Nephron (organoid): ENCODE results near the gene SPG11.

Experiments used
- H3K27ac Mint-ChIP-seq, 3 experiments: 2 replicates each; pipeline ENCODE4 v1.8.0; 2020; ENCODE audit warnings: mixed read lengths in 3 of 3, mild to moderate bottlenecking in 2 of 3, moderate library complexity in 1 of 3
- H3K27me3 Mint-ChIP-seq: 2 replicates; pipeline ENCODE4 v1.8.0; 2021; ENCODE audit warnings: low read depth, mild to moderate bottlenecking, moderate library complexity, mixed read lengths
- H3K36me3 Mint-ChIP-seq: 2 replicates; pipeline ENCODE4 v1.8.0; 2020; ENCODE audit warnings: low read depth, mixed read lengths
- H3K4me1 Mint-ChIP-seq: 2 replicates; pipeline ENCODE4 v1.8.0; 2020; ENCODE audit warnings: mixed read lengths
- H3K4me3 Mint-ChIP-seq, 3 experiments: 2 replicates each; pipeline ENCODE4 v1.8.0; 2020; ENCODE audit warnings: mild to moderate bottlenecking in 3 of 3, mixed read lengths in 3 of 3, moderate library complexity in 2 of 3
- H3K9me3 Mint-ChIP-seq: 2 replicates; pipeline ENCODE4 v1.8.0; 2020; ENCODE audit warnings: mixed read lengths
- CTCF ChIP-seq, 3 experiments: fragments of 200-600 bp; sonication (generic); IDR thresholded peaks; one replicate each; pipeline ENCODE4 v1.5.0; 2021; ENCODE audit warnings: antibody characterized with exemption in 3 of 3; ENCODE audit not compliant: unreplicated experiment in 3 of 3

The SPG11 gene

GRCh38 chr15:44656913-44657312, 6.5 kb downstream of the SPG11 start:
- no peak for TF ChIP-seq CTCF (IDR thresholded peaks at IDR 0.05; ENCODE audit: unreplicated experiment in 3 of 3)
- Mint-ChIP-seq H3K4me3 (no peak overlapping the region), H3K27me3 (no peaks in the 10 kb centered on the region), H3K4me1 (peaks cover 9% of the 10 kb centered on the region), H3K9me3 (no peaks in the 10 kb centered on the region), H3K27ac (no peak overlapping the region), H3K36me3 (peaks cover 54% of the 10 kb centered on the region)

GRCh38 chr15:44656298-44656697, 7.2 kb downstream of the SPG11 start:
- no peak for TF ChIP-seq CTCF (IDR thresholded peaks at IDR 0.05; ENCODE audit: unreplicated experiment in 3 of 3)
- Mint-ChIP-seq H3K36me3 (peaks cover 59% of the 10 kb centered on the region), H3K4me1 (peaks cover 5% of the 10 kb centered on the region), H3K27ac (no peak overlapping the region), H3K4me3 (no peak overlapping the region), H3K9me3 (no peaks in the 10 kb centered on the region), H3K27me3 (no peaks in the 10 kb centered on the region)

GRCh38 chr15:44654858-44655257, 8.6 kb downstream of the SPG11 start:
- no peaks in the 10 kb centered on the region for H3K27me3 Mint-ChIP-seq
- H3K36me3 Mint-ChIP-seq: peaks cover 63% of the 10 kb centered on the region
- no peaks in the 10 kb centered on the region for H3K9me3 Mint-ChIP-seq
- H3K4me1 Mint-ChIP-seq: no peaks in the 10 kb centered on the region
- no peak overlapping the region for H3K4me3 Mint-ChIP-seq
- no peak for TF ChIP-seq CTCF (IDR thresholded peaks at IDR 0.05; ENCODE audit: unreplicated experiment in 3 of 3)
- no peak overlapping the region for H3K27ac Mint-ChIP-seq

GRCh38 chr15:44647637-44648036, 15.8 kb downstream of the SPG11 start:
- Mint-ChIP-seq H3K9me3 (peaks cover 12% of the 10 kb centered on the region), H3K27me3 (no peaks in the 10 kb centered on the region)

GRCh38 chr15:44647036-44647435, 16.4 kb downstream of the SPG11 start:
- Mint-ChIP-seq H3K36me3 (peaks cover 71% of the 10 kb centered on the region), H3K27me3 (no peaks in the 10 kb centered on the region), H3K4me3 (no peak overlapping the region), H3K27ac (no peak overlapping the region), H3K4me1 (no peaks in the 10 kb centered on the region), H3K9me3 (peaks cover 12% of the 10 kb centered on the region)
- TF ChIP-seq CTCF (IDR thresholded peaks at IDR 0.05; ENCODE audit: unreplicated experiment in 3 of 3): no peak

More at GRCh38 chr15:44647637-44648036, 15.8 kb downstream of the SPG11 start:
- Mint-ChIP-seq H3K4me3 (no peak overlapping the region), H3K36me3 (peaks cover 75% of the 10 kb centered on the region), H3K4me1 (no peaks in the 10 kb centered on the region), H3K27ac (no peak overlapping the region)
- no peak for TF ChIP-seq CTCF (IDR thresholded peaks at IDR 0.05; ENCODE audit: unreplicated experiment in 3 of 3)

- Mint-ChIP-seq H3K27ac (no peak overlapping the region), H3K27me3 (no peaks in the 10 kb centered on the region), H3K9me3 (peaks cover 12% of the 10 kb centered on the region), H3K4me1 (no peaks in the 10 kb centered on the region), H3K4me3 (no peak overlapping the region), H3K36me3 (peaks cover 72% of the 10 kb centered on the region)
- no peak for TF ChIP-seq CTCF (IDR thresholded peaks at IDR 0.05; ENCODE audit: unreplicated experiment in 3 of 3)
Observed at GRCh38 chr15:44646460-44646859, 17.0 kb downstream of the SPG11 start.
